ENCODE results near the gene ANKS3.
A peak's percentile ranks its signal among the peaks of the same experiment; 100 is the strongest.

ANKS3 gene

DNA sequence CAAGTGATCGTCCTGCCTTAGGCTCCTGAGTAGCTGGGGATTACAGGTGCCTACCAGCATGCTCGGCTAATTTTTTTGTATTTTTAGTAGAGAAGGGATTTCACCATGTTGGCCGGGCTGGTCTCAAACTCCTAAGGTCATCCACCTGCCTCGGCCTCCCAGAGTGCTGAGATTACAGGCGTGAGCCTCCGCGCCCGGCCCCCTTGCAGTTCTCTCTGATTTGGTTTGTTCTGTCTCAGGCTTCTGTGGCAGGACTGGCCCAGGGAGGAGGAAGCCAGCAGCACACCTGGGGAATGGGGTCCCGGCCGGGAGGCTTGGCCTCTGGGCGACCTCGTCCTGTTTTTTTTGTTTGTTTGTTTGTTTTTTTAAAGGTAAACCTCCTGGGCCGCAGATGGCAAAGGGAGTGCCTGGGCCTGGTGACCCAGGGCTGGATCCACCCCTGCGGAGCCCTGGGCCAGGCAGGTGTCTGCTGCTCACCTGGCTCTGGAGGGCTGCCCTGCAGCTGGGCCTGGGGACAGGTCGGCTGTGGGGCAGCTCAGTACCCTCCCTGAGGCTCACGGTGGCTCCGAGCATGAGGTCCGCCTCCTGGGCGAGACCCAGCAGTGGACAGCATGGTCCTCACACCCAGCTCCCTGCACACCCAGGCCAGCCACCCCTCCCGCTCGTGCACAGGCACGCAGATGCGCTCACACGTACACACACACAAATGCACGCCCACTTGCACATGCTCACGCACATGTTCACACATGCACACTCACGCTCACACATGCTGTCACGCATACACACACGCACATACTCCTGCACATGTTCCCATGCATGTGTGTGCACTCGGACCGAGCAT is 44.0 kb downstream of the ANKS3 start:
- Mint-ChIP-seq H3K27ac (peak overlapping the region; percentile 38), H3K36me3 (ENCODE audit: low read depth) (peaks cover 2% of the 10 kb centered on the region), H3K27me3 (no peaks in the 10 kb centered on the region), H3K9me3 (no peaks in the 10 kb centered on the region), H3K4me3 (no peak overlapping the region), H3K4me1 (ENCODE audit: low read depth) (peaks cover 7% of the 10 kb centered on the region)

DNA sequence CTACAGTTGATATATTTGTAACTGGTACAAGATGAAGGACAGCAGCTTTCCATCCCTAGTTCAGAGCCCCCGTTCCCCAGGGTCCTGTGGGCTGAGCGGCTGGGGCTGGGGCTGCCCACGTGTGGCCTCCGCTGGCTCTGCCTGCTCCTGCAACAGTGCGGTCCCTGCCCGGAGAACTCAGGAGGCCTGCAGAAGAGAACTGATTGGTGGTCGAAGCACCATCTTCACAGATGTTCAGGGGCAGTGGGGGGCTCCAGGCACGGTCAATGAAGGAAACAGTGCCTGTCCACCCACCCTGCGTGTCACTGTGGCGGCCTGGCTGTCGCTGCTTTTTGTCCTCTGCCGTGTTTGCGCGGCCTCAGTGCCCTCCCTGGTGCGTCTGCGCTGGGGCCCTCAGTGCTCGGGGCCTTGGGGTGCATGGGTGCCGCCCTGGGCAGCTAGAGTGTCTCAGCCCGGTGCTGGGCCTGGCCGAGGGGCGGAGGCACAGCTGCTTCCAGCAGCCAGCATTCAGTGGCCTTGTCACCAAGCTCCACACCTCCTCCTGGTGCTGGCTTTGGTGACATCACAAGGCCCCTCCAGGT is 44.9 kb downstream of the ANKS3 start:
- no peaks in the 10 kb centered on the region for H3K27me3 Mint-ChIP-seq

DNA sequence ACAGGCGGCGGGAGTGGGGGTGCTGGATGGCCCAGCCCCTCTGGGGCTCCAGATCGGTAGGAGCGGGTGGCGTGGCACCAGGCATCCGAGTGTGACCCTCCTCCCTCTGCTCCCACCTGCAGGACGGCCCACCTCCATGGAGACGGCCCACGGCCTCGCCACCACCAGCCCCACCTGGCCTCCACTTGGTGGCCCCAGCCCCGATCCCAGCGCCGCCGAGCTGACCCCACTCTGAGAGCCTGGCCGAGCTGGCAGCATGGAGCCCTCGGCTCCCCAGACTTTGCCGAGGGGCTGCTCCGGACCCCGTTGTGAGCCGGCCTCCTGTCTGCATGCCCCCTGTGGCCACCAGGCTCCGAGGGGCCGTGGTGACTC is 45.4 kb downstream of the ANKS3 start:
- H3K27ac Mint-ChIP-seq = no peak overlapping the region
- H3K27me3 Mint-ChIP-seq = no peaks in the 10 kb centered on the region
- peaks cover 6% of the 10 kb centered on the region for H3K36me3 Mint-ChIP-seq (ENCODE audit: low read depth)
- H3K4me3 Mint-ChIP-seq = no peak overlapping the region
- H3K9me3 Mint-ChIP-seq = no peaks in the 10 kb centered on the region
- H3K4me1 Mint-ChIP-seq (ENCODE audit: low read depth) = peaks cover 7% of the 10 kb centered on the region

More for the DNA sequence above, 44.9 kb downstream of the ANKS3 start:
- H3K27ac Mint-ChIP-seq = no peak overlapping the region
- H3K4me3 Mint-ChIP-seq = no peak overlapping the region
- no peaks in the 10 kb centered on the region for H3K9me3 Mint-ChIP-seq
- H3K4me1 Mint-ChIP-seq (ENCODE audit: low read depth) = peaks cover 7% of the 10 kb centered on the region
- peaks cover 6% of the 10 kb centered on the region for H3K36me3 Mint-ChIP-seq (ENCODE audit: low read depth)

DNA sequence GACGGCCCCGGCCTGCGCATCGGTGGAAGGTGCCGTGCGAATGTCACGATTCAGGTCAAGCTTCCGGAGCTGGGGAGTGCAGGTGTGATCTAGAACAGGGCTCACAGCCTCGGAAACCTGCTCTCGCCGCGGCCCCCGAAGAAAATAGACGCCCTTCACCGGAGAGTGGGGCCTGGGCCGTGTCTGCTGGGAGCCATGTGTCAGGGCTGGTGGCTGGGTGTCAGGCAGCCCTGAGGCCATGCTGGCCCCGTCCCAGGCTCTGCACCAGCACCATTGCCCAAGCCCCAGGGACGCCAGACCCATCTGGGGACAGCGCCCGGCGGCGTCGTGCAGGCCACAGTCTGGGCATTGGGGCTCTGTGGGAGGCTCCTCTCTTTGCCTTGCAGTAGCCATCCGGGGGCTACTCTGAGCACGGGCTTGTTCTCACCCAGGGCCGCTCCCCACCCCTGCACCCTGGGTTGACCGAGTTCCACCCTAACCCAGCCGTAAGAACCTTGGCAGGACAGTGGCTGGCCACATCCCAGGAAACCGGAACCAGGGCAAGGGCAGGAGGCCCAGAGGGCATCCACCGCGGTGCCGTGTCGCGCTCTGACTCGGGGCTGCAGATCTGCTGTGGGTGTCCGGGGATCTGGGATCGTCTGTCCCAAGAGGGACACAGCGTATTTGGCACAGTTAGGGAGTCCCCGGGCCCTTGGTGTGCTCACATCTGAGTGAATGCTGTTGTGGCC is 46.0 kb downstream of the ANKS3 start:
- Mint-ChIP-seq H3K4me1 (ENCODE audit: low read depth) (peaks cover 8% of the 10 kb centered on the region), H3K27me3 (no peaks in the 10 kb centered on the region), H3K4me3 (no peak overlapping the region), H3K9me3 (no peaks in the 10 kb centered on the region), H3K27ac (no peak overlapping the region), H3K36me3 (ENCODE audit: low read depth) (peaks cover 6% of the 10 kb centered on the region)

DNA sequence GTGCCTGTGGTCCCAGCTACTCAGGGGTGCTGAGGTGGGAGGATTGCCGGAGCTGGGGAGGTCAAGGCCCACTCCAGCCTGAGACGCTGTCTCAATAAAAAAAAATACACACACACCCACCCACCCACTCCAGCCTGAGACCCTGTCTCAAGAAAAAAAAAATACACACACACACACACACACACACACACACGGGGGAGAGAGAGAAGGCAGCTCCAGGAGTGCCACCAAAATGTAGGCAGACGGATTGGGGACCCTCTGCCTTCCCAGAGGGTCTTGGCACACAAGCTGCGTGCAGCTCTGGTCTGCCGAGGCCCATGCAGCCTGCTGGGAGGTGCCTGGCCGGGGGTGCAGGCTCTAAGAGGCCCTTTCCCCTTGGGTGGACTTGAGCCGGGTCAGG is 46.7 kb downstream of the ANKS3 start:
- H3K36me3 Mint-ChIP-seq (ENCODE audit: low read depth) = peaks cover 6% of the 10 kb centered on the region
- no peaks in the 10 kb centered on the region for H3K27me3 Mint-ChIP-seq
- no peak overlapping the region for H3K27ac Mint-ChIP-seq
- H3K4me3 Mint-ChIP-seq = no peak overlapping the region
- no peaks in the 10 kb centered on the region for H3K9me3 Mint-ChIP-seq
- peaks cover 8% of the 10 kb centered on the region for H3K4me1 Mint-ChIP-seq (ENCODE audit: low read depth)

DNA sequence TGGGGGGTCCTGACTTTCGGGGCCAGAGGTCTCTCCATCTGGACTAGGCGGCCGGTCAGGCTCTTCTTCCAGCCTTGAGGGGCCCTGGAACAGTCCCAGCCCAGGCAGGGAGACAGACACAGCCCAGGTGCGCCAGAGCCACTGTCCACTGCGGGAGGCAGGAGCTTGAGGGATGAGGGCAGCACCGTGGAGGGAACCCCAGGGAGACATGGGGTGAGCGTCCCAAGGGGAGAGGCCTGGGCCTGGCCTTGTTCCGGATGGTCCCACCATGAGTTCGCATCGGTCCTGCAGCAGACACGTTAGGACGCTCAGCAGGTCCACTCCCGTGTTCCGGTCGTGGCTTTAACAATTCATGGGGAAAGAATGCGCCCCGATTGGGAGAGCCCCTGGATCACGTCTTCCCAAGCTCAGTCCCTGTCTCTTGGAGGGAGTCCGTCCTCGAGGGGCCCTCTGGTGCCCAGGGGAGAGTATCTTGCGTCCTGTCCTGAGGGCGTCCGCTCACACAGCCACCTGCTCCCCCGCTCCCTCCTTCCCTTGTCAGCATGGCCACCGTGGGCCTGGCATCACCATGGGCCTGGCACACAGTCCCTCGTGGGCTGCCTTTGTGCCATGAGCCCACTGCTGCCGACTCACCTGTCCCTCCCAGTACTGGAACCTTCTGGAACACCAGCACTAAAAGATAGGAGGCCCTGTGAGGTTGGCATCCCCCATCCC is 47.4 kb downstream of the ANKS3 start:
- Mint-ChIP-seq H3K4me1 (ENCODE audit: low read depth) (peaks cover 7% of the 10 kb centered on the region), H3K4me3 (no peak overlapping the region), H3K27me3 (no peaks in the 10 kb centered on the region), H3K9me3 (no peaks in the 10 kb centered on the region), H3K36me3 (ENCODE audit: low read depth) (peaks cover 6% of the 10 kb centered on the region), H3K27ac (no peak overlapping the region)

DNA sequence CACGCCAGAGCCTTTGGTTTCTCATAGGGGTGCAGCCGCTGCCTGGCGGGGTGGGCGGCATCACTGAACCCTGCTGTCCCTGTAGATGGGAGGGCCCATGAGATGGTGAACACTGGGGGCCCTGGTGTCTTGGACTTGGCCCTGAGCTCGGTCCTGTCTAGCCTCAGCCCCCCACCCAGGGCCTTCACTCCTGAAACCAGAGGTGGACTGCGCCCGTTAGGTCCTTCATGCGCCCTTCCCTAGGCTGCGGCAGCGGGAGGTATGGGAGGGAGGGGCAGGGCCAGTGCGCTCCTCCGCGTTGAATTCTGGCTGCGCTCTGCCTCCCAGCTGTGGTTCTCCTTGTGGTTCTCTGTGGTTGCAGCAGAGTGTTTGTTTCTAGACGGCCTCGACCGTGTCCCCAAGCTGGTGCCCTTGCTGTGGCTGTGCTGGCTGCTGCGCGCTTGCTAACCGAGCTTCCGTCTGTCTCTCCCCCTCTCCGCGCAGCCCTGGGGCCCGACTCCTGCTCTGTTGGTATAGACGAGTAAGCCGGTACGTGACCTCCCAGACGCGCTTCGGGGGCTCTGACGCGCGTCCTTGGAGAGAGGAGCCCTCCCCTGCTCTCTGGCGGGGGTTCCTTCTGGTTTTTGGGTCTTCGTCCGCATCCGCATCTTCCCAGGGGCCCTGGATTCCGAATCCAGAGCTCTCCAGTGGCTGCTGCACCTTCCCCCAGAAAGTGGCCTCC is 48.1 kb downstream of the ANKS3 start:
- Mint-ChIP-seq H3K36me3 (ENCODE audit: low read depth) (peaks cover 6% of the 10 kb centered on the region), H3K27ac (no peak overlapping the region), H3K9me3 (no peaks in the 10 kb centered on the region), H3K27me3 (no peaks in the 10 kb centered on the region), H3K4me1 (ENCODE audit: low read depth) (peaks cover 9% of the 10 kb centered on the region), H3K4me3 (no peak overlapping the region)

DNA sequence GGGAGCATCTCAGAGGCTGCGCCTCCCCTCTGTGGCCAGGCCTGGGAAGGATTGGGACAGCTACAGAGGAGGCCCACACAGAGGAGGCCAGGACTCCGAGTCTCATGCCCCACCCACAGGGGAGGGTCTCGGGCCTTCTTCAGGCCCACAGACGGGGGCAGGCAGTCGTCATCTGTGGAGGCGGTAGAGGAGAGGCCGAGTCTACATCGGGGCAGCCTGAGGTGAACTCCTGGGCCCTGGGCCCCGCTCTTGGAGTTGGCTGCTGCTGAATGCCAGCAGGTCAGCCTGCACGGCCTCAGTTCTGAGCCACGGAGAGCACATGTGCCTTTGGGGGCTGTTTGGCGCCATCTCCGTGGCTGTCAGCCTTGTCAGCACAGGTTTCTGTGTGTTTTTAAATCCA is 48.8 kb downstream of the ANKS3 start:
- Mint-ChIP-seq H3K4me3 (no peak overlapping the region), H3K27ac (no peak overlapping the region), H3K9me3 (no peaks in the 10 kb centered on the region), H3K27me3 (no peaks in the 10 kb centered on the region), H3K4me1 (ENCODE audit: low read depth) (peaks cover 9% of the 10 kb centered on the region), H3K36me3 (ENCODE audit: low read depth) (peaks cover 6% of the 10 kb centered on the region)

DNA sequence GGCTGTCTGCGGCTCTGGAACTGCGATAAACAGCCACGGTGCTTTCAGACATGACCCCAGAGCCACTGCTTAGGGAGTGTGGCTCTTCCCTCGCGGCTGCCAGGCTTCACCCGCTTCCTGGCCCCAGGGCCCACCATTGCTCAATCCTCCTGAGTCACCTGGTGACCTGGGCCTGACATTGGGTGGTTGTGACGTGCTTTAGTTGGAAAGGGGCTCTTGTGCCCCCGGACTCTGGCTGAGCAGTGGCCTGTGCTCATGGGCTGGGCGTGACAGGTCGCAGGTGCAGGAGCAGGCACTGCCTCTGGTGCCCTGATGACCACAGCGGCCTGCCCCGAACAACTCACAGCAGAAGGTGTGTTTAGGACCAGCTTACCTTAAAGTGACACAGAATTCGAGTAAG is 49.3 kb downstream of the ANKS3 start:
- Mint-ChIP-seq H3K4me1 (ENCODE audit: low read depth) (peaks cover 9% of the 10 kb centered on the region), H3K9me3 (no peaks in the 10 kb centered on the region), H3K36me3 (ENCODE audit: low read depth) (peaks cover 6% of the 10 kb centered on the region), H3K4me3 (no peak overlapping the region), H3K27me3 (no peaks in the 10 kb centered on the region), H3K27ac (no peak overlapping the region)

DNA sequence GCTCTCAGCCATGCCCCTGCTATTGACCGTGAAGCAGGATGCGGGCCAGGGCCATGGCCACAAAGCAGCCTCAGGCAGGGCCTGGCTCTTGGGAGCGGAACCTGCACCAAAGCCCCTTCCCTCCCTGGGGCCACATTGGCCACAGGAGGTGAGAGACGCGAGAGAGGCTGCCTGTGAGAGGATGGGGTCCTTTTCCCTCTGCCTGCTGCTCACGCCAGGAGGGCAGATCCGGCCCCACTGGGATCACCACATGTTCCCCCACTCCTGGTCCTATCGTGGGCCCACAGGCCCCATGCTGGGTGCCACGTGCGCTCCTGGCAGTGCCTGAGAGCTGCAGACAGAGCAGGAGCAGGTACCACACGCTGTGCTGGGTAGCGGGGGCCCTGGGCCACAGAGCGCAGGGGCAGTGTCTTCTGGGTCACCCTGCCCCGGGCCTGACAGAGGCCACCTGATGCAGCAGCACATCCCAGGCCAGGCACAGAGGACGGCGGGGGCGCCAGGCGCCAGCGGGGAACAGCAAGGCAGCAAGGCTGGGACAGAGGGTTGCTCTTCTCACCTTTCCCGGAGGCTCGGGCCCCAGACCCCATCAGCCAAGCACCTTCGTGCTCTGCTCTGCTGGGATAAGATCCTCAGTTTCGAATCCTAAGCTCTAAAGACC is 49.9 kb downstream of the ANKS3 start:
- no peaks in the 10 kb centered on the region for H3K27me3 Mint-ChIP-seq
- no peak overlapping the region for H3K4me3 Mint-ChIP-seq
- H3K27ac Mint-ChIP-seq = no peak overlapping the region
- H3K4me1 Mint-ChIP-seq (ENCODE audit: low read depth) = peaks cover 9% of the 10 kb centered on the region
- no peaks in the 10 kb centered on the region for H3K9me3 Mint-ChIP-seq
- H3K36me3 Mint-ChIP-seq (ENCODE audit: low read depth) = peaks cover 6% of the 10 kb centered on the region

DNA sequence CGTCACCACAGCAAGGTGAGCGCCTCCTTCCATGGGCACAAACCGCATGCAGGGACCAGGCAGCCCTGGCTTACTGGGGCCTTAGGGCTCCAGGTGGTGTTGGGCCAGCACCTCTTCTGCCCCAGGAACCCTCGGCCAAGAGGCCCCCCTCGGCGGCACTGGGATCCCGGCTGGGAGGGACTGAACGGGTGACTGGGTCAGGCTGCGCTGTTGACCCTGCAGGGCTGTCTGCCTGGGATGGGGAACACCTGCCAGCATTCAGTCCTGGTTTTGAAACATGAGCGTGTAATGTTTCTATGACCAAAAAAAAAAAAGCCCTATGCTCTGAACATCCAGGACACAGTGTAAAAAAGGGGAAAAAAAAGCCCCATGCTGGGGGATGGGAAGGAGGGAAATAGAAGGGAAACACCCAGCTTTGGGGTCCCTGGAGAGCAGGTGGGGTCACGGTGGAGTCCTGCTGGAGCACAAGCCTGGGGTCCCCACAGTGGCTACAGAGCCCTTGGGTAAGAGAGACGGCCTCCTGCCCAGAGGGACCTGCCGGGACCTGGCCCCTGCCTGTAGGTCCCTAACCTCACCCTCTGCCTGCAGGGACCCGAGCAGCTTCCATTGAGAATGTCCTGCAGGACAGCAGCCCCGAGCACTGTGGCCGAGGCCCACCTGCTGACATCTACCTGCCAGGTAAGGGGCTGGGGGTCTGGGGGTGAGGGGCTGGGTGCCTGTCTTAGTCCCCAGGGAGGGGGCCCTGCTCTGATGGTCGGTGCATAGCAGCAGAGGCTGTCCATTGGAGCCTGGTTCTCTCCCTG is 50.6 kb downstream of the ANKS3 start:
- Mint-ChIP-seq H3K36me3 (ENCODE audit: low read depth) (peaks cover 6% of the 10 kb centered on the region), H3K27me3 (no peaks in the 10 kb centered on the region), H3K27ac (no peak overlapping the region), H3K9me3 (no peaks in the 10 kb centered on the region), H3K4me3 (no peak overlapping the region), H3K4me1 (ENCODE audit: low read depth) (peaks cover 15% of the 10 kb centered on the region)

DNA sequence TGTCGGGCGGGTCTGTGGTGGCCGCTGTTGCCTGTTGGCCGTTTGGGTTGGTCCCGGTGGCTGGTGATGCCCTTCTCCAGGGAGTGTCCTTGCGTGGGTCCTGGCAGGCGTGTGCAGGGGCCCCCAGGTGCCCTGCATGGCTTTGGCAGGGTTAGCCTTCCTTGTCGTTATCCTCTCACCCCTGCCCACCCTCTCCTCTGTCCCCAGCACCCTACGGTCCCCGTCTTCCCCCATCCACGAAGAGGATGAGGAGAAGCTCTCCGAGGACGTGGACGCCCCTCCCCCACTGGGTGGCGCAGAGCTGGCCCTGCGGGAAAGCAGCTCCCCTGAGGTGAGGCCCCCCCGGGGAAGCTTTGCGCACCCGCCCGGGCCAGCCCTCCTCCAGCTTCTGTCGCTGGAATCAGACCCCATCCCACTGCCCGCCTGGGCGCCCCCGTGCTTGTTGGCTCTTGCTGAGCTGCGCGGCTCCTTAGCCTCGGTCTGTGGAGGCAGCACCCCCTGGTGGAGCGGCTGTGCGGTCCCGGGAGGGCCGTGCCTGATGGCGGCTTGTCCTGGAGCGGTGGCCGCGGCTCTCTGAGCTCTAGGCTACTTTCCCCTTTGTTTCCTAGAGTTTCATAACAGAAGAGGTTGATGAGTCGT is 51.3 kb downstream of the ANKS3 start:
- no peak overlapping the region for H3K4me3 Mint-ChIP-seq
- no peaks in the 10 kb centered on the region for H3K9me3 Mint-ChIP-seq
- no peak overlapping the region for H3K27ac Mint-ChIP-seq
- H3K36me3 Mint-ChIP-seq (ENCODE audit: low read depth) = peaks cover 13% of the 10 kb centered on the region
- peaks cover 23% of the 10 kb centered on the region for H3K4me1 Mint-ChIP-seq (ENCODE audit: low read depth)
- H3K27me3 Mint-ChIP-seq = no peaks in the 10 kb centered on the region

DNA sequence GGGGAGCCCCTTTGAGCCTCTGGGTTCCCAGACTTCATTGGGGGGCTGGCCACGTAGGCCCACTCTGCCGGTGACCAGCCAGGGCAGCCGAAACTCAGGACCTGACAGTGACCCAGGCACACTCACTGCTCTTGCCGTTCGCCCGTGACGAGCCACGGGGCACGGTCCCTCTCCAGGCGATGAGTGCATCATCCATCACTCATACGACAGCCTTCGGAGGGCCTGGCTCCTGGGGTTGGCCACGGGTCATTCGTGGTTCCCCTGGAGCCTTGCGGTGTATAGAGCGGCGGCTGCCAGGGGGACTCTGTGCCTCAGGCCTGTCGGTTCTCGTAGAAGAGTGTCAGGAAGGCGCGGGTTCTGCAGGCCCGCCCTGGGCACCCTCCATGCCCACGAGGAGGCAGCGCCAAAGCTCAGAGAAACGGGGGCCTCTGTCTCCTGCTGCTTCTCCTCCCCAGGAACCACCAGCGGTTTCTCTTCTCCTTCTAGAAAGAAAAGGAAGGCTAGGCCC is 51.9 kb downstream of the ANKS3 start:
- peaks cover 26% of the 10 kb centered on the region for H3K4me1 Mint-ChIP-seq (ENCODE audit: low read depth)
- H3K36me3 Mint-ChIP-seq (ENCODE audit: low read depth) = peaks cover 13% of the 10 kb centered on the region
- H3K27me3 Mint-ChIP-seq = no peaks in the 10 kb centered on the region
- H3K27ac Mint-ChIP-seq = no peak overlapping the region
- H3K4me3 Mint-ChIP-seq = no peak overlapping the region
- no peaks in the 10 kb centered on the region for H3K9me3 Mint-ChIP-seq
